HG03025 (cell line): ENCODE data around the gene CHMP1A.
A peak's percentile ranks its signal among the peaks of the same experiment; 100 is the strongest.
"Not testable (repeated sequence)": the region's sequence is repeated elsewhere in the genome, so short reads cannot be mapped to it uniquely, and the experiment has no call there.

Experiments
- ATAC-seq: cut with Tn5 transposase; IDR thresholded peaks from one replicate; pipeline ENCODE4 v1.9.1; 2021; ENCODE audit warnings: mild to moderate bottlenecking, moderate library complexity; ENCODE audit not compliant: unreplicated experiment, low FRiP score

CHMP1A gene

DNA sequence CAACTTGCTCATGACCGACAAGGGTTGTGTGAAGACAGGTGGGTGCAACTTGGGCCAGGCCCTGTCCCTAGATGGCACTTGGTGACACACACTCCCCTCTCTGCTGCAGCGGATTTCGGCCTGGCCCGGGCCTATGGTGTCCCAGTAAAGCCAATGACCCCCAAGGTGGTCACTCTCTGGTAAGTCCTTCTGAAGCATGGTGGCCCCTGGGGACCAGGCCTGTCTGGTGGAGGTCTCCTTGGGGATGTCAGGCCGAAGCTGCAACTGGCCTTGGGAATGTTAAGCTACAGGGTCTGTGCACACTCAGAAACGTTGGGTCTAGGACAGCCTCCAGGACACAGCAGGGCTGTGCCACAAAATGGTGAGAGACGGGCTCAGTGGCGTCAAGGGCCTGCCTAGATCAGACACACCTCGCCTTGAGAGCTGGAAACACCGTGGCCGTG lies 35.8 kb upstream of the CHMP1A start:
- no peak for ATAC-seq

DNA sequence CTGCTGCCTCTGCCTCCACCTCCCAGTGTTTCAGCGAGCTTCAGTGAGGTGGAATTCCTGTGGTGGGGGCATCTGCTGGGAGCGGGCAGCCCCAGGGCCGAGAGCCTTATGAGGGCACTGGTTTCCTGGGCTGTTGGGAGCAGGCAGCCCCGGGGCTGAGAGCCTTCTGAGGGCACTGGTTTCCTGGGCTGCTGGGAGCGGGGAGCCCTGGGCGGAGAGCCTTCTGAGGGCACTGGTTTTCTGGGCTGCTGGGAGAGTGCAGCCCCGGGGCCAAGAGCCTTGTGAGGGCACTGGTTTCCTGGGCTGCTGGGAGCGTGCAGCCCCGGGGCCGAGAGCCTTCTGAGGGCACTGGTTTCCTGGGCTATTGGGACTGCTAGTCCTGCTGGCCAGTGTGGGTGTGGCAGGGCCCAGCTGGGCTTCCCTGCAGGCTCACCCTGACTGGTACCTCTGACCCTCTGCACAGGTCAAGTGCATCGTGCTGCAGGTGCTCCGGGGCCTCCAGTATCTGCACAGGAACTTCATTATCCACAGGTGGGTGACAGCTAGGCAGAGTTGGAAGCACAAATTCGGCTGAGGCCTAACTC lies 34.6 kb upstream of the CHMP1A start:
- no peak for ATAC-seq

DNA sequence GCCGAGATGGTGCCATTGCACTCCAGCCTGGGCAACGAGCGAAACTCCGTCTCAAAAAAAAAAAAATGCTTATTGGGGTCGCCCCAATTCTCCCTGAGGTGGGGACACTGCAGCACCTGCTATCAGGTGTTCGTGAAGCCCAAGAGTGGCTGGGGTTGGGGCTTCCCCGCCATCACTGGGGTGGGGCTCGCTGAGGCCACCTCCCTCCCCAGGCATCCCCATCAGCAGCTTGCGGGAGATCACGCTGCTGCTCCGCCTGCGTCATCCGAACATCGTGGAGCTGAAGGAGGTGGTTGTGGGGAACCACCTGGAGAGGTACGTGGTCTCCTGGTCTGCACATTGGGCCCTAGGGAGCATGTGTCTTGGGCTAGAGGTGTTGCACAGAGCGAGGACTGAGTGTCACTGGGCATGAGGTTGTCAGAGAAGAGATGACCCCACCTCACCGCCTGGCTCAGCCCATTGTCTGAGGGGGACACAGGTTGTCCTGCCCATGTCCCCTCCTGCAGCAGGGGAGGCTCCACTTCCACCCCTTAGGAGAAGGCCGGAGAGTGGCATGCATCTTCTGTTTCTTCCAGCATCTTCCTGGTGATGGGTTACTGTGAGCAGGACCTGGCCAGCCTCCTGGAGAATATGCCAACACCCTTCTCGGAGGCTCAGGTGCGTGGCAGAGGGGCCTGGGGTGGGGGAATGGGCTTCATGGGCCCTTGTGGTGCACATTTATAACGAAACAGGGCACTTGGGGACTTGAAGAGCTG lies 33.9 kb upstream of the CHMP1A start:
- no peak for ATAC-seq

DNA sequence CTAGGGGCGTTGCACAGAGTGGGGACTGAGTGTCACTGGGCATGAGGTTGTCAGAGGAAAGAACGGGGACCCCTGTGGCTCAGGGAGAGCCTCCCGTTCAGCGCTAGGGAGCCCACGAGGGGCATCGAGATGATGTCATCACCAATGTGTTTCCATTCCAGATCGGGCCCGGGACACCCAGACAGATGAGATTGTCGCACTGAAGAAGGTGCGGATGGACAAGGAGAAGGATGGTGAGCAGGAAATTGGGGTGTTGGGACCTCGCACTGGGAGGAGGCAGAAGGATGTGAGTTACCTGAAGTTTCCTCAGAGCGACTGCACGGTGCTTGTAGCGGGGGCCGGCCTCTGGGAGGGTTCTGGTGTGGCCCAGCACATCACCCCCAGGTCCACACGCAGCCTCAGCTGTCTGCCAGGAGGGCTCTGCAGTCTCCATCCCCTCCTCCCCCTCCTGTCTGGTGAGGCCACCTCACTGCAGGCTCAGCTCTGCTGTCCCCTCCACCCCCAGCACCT lies 32.9 kb upstream of the CHMP1A start:
- ATAC-seq, result no peak

DNA sequence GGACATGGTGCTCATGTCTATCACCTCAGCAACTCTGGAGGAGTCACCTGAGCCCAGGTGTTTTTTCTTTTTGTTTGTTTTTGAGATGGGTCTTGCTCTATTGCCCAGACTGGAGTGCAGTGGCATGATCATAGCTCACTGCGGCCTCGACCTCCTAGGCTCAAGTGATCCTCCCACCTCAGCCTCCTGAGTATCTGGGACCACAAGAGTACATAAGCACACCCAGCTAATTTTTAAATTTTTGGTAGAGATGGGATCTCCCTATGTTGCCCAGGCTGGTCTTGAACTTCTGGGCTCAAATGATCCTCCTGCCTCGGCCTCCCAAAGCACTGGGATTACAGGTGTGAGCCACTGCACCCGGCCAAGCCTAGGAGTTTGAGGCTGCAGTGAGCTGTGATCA lies 32.1 kb upstream of the CHMP1A start:
- not testable (repeated sequence) for ATAC-seq

DNA sequence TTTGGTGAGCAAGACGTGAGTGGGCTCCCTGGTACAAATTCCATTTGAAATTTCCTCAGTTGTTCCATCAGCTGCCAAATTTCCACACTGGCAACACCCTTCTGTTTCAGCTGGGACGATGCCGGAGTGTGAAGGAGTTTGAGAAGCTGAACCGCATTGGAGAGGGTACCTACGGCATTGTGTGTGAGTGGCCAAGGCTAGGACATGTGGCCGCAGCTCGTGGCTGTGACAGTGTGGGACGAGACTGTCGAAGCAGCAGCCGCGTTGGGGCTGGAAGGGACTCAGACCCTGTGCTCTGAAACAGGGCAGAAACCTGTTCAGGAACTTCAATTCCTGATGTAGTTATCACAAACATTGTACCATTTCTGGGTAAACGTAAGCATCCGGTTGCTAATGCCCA lies 31.6 kb upstream of the CHMP1A start:
- ATAC-seq, result no peak

DNA sequence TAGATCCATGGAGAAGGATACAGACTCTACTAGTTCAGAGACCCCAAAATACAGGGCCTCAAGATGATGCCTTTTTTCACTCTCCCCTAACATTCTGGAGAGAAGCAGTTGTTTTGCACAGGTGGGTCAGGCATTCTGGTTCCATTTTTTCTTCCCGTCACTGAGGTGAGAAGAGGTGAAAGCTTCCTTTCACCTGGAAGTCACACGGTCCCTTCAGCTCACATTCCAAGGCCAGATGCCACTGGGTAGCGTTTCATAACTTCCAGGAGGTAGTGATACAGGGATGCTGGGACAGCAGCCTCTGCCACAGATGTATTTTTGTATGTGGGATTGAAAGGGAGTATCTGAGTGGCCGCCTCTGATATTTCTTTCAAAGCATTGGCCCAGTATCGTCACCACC lies 30.9 kb upstream of the CHMP1A start:
- ATAC-seq, result no peak

DNA sequence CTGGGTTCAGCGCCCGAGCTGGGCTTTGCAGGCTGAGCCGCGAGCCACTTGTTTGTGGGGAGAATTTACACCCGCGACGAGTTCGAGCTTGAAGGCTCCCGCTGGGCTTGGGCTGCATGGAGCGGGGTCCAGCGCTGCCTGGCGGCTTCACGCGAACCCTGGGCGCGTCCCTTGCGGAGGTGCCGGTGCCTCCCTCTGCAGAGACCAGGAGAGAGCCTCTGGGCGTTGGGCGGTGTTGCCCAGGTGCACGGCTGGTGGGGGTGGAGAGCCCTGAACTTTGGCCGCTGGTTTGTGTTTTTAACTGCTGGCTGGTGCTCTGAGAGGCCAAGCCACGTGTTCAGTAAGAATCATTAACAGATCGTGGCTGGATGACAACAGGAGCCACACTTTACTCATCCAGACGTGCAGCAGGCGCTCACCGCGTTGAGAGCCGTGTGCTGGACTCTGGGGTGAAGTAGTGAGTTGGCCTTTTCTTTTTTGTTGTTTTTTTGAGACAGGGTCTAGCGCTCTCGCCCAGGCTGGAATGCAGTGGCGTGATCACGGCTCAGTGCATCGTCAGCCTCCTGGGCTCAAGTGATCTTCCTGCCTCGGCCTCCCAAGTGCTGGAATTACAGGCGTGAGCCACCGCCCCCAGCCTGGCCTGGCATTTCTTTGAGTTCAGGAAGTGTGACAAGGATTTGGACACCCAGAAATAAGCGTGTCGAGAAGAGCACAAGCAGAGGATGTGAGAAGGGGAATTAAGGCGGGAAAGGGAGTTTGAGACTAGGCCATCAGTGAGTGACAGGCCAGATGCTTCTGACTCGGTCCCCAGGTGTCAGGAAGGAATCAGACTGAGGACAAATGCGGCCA lies 29.8 kb upstream of the CHMP1A start:
- ATAC-seq, result peak; percentile 20

DNA sequence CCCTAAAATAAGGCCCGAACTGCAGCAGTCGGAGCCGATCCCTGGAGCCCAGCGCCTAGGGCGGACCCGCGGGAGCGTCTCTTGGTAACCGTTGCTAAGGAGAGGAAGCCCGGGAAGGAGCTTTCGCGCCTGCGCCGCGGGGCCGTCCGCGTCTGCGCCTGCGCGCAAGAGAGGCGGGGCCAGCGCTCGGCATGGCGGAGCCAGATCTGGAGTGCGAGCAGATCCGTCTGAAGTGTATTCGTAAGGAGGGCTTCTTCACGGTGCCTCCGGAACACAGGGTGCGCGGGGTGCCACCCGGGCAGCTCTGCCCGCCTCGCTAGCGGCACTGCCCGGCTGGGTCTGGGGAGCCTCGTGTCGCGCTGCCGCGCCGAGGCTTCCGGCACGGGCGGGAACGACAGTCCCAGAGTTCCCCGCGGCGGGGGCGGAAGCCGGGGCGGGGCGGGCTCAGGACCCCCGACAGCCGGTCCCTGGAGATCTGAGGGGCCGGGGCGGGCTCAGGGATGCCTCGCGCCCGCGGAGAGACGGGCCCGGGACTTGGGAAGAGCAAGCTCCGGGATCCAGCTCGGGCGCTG lies 29.1 kb upstream of the CHMP1A start, which contains the start of gene CDK10:
TSS of gene CDK10 (plus strand) at position 170 of the 572 bp plus-strand sequence. CDS start at position 192, 22 bp downstream.
- ATAC-seq, result peak; percentile 67

DNA sequence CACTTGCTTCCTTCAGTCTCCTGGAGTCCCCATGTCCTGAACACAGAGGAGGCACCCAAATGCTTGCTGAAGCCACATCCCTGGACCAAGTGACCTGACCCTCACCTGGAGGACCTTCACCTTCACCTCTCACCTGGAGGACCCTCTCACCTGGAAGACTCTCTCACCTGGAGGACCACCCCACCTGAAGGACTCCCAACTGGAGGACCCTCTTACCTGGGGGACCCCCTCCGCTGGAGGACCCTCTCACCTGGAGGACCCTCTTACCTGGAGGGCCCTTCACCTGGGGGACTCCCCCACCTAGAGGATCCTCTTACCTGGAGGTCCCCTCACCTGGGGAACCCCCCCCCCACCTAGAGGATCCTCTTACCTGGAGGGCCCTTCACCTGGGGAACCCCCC lies 28.4 kb upstream of the CHMP1A start:
- no peak for ATAC-seq

DNA sequence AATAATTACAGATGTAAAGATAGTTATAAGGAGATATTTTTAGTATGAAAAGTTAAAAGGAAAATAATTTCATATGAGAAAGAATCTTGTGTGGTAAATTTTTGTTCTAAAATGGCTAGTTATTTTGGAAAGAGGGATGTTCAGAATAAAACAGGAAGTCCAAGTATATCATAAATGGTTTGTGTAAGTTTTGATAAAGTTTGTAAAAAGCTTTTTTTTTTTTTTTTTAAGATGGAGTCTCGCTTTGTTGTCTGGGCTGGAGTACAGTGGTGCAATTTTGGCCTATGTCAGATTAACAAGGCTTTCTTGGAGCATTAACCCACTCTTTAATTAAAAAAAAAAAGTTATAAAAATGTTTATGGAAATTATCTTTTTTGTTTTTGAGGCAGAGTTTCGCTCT lies 20.8 kb upstream of the CHMP1A start:
- ATAC-seq, result no peak

DNA sequence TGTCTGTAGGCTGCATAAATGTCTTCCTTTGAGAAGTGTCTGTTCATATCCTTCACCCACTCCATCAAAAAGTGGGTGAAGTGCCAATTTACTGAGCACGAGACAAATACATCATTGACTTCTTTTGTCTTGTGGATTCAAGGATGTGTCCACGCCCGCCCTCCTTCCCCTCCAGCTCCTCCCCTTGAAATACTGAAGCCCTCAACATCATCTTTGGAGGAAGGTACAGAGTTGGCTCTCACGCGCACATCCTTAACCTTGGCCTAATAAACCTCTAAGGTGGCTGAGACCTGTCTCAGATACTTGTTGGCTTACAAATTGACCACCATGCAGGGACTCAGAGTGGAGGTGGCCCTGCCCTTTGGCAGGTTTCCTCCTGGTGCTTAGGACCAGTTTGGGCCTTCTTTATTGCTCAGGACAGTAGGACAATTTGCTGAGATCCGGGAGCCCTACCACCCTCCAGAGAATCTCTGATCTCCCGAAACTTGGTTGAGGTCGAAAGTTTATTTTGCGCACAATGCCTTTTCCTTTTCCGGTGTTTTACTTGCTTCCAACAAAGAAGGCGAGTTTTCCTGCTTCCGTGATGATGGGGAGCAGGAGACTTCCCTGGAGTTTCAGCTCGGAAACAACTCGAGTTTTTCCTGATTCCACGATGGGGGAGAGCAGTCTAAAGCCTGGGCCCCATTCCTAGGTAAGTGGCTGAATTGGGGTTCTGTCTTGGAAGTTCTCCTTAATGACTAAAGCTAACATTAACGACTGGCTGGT lies 14.9 kb upstream of the CHMP1A start:
- ATAC-seq, result no peak

DNA sequence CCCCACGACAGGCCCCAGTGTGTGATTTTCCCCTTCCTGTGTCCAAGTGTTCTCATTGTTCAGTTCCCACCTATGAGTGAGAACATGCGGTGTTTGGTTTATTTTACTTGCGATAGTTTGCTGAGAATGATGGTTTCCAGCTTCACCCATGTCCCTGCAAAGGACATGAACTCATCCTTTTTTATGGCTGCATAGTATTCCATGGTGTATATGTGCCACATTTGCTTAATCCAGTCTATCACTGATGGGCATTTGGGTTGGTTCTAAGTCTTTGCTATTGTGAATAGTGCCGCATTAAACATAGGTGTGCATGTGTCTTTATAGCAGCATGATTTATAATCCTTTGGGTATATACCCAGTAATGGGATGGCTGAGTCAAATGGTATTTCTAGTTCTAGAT lies 14.1 kb upstream of the CHMP1A start:
- not testable (repeated sequence) for ATAC-seq

DNA sequence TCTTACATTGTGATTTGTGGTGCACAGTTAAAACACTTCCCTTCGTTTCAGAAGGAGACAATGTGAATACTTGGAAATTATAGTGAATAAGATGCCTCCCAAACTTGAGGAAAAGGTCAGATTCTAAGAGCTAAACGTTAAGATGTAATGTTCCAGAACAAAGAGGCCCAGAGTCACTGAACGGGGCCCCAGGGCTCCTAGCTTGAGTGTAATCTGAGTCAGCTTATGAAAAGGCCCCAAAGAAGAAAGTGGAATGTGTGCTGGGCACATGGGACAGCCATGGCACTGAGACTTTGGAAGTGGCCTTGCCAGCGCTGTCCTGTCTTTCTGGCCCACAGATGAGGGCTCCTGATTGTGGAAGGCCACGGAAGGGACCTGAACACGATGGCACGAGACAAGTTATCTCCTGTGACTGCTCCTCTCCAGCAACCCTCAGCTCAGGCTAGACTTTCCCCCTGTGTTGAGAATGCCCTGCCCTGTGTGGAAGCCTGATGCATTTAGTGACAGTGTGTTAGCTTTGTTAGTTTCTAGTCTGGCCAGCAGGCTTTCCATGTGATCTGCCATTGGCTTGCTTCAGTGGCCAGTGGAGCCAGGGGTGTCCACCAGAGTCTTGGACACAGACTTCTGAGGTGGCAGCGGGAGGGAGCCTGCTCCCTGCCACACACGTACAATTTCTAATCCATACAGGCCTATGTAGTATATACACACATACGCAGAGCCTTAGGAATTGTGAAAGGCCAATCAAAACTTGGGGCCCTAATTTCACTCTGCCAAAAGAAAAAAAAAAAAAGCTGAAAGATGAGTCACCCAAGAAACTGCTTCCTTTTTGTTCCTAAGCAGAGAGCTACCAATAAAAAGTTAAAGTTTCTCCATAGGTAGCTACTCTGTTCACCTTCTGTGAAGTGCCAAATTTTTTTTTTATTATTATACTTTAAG lies 13.3 kb upstream of the CHMP1A start:
- ATAC-seq, result no peak

DNA sequence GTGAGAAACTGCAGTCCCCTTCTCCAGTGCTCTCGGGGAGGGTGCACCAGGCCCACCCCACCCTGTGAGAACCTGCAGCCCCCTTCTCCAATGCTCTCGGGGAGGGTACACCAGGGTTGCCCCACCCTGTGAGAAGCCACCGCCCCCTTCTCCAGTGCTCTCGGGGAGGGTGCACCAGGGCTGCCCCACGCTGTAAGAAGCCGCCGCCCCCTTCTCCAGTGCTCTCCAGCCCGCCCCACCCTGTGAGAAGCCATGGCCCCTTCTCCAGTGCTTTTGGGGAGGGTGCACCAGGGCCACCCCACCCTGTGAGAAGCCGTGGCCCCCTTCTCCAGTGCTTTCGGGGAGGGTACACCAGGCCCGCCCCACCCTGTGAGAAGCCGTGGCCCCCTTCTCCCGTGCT lies 12.2 kb upstream of the CHMP1A start:
- ATAC-seq, result no peak

DNA sequence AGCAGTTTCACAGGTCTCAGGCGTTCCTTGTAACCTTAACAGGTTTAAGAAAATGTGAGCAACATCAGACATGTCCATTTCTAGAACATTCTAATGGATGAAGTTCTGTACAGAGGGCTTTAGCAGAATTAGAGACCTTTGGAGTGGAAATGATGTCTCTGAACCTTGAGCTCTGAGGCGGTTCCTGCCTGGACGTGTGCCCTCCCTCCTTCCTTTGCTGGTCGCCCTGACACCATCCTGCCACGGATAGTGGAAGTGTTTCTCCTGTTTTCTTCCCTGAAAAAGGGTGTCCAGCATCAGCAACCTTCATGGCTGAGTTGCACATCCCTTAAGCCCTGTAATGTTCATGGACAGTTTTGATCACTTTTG lies 11.3 kb upstream of the CHMP1A start:
- no peak for ATAC-seq

DNA sequence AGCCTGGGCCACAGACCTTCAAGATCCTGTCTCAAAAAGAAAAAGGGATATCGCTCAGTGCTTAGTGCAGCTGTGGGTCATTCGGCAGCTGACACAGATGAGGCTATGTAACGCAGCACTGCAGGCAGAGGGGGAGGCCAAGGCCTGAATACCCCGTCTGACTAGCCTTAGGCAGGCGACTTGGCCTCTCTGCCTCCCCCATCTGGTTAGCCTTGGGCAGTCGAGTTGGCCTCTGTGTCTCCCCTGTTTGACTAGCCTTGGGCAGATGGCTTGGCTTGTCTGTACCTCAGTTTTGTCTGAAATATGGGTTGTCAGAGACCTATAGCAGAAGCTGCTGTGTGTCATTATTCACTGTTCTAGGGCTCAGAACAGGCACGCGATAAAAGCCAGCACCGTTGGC lies 10.1 kb upstream of the CHMP1A start:
- no peak for ATAC-seq

DNA sequence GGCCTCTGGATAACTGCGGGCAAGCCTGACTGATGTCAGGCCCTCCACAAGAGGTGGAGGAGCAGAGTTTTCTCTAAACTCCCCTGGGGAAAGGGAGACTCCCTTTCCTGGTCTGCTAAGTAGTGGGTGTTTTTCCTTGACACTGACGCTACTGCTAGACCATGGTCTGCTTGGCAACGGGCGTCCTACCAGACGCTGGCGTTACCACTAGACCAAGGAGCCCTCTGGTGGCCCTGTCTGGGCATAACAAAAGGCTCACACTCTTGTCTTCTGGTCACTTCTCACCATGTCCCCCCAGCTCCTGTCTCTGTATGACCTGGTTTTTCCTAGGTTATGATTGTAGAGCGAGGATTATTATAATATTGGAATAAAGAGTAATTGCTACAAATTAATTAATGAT lies 9.5 kb upstream of the CHMP1A start:
- not testable (repeated sequence) for ATAC-seq

DNA sequence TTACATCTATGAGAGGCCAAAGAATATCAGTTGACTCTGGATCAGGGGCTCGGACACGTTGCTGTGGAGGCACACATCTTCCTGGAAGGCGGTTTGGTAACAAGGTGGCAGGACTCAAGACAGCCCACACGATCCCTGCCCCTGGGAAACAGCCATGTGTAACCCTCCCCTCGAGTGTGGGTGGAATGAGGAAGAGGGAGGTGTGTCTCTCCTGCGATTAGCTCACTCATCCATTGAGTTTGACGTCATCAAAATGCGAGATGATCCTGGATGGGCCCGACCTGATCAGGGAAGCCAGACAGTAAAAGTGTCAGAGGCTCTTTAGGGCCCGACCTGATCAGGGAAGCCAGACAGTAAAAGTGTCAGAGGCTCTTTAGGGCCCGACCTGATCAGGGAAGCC lies 6.7 kb upstream of the CHMP1A start:
- not testable (repeated sequence) for ATAC-seq
